GM21390 (cell line): ENCODE measurements around the gene ACTL10.

Experiments
- ATAC-seq: cut with Tn5 transposase; IDR thresholded peaks from one replicate; pipeline ENCODE4 v1.9.1; 2021; ENCODE audit not compliant: unreplicated experiment

Gene ACTL10

DNA sequence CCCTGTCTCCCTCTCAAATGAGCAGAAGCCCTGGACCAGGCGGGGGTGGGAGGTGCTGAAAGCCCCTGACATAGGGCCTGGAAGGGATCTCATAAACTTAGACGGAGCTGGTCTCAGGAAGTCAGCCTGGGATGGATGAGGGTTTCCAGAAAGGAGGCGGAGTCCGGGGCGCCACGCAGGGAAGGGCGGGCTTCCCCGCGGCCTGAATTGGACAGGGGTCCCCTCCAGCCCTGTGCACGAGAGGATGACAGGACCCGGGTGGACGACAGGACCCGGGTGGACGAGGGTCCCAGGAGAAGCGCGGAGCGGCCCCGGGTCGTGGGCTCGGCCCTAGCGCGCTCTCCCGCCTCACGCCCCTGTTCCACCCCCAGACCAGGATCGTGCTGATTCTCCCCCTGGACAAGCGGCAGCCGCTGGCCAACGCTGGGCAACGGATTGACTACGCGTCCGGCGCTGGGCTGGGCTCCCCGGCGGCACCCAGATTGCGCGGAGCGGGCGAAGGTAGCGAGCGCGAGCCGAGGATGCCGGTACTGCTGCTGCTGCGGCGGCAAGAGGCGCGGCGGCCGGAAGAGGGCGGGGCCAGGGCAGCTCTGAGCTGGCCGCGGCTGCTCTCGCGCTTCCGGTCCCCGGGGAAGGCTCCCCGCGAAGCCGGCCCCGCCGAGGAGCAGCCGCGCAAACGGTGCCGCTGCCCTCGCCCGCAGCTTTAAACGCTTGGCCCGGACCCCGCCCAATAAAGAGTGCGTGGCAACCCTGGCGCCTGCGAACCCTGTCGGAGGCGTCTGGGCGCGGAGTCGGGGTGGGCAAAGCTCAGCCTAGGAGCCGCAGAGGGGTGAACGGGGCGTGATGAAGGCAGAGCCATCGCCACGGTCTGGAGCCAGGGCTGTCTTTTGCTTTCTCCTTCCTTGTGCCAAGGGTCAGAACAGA is 3.3 kb upstream of the ACTL10 start:
- peak; percentile 56 for ATAC-seq

GRCh38 chr20:33664085-33664761 is 2.5 kb upstream of the ACTL10 start:
- no peak for ATAC-seq

- ATAC-seq, result no peak
These were observed 2.0 kb upstream of the ACTL10 start for GRCh38 chr20:33664762-33665144.

- ATAC-seq, result peak; percentile 14
These were observed 517 bp downstream of the ACTL10 start for GRCh38 chr20:33667245-33667675.

- ATAC-seq, result no peak
These were observed 1.1 kb downstream of the ACTL10 start for GRCh38 chr20:33667676-33668465.

DNA sequence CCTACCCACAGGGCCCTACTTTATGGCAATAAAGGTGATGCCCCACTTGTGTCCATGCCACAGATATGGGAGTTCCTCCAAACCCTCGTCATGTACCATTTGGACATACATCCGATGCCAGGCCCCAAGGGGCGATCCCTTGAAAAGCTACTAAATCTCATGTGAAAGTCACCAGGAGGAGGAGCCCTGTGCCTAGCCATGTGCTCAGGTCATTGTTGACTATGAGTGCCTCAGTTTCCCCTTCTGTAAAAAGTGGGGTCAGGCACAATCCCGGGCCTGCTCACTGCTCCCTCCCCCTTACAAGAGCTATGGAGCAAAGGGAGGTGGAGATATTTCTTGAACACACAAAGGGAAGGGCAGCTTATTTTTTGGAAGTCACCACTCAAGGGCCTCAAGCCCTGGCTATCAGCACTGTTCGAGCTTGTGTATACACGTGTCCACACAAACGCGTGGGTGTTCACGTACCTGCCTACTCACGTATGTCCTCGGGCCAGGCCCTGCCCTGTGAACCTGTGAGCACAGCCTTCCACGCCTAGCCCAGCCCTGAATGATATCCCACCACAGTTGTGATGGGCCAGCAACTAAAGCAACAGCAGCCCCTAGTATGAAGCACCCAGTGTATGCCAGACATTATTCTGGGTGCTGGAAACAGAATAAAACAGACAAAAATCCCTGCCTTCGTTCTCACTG is 1.9 kb downstream of the ACTL10 start:
- ATAC-seq, result no peak

DNA sequence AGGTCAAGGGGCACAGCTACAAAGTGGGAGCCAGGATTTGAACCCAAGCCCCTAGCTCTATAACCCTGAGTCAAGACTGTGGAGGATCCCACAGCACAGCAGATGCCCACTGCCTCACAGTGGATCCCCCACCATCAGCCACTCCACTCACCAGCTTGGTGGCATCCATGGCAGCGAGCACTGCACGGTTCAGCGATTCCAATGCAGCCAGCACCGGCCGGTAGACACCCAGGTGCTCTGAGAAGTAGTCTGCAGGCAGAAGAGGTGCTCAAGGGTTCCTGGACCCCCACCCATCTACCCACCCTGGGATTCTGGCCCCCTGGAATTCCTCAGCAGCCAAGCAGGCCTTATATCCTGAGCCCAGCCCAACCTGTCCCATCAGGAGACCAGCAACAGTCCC is 2.5 kb downstream of the ACTL10 start:
- no peak for ATAC-seq

DNA sequence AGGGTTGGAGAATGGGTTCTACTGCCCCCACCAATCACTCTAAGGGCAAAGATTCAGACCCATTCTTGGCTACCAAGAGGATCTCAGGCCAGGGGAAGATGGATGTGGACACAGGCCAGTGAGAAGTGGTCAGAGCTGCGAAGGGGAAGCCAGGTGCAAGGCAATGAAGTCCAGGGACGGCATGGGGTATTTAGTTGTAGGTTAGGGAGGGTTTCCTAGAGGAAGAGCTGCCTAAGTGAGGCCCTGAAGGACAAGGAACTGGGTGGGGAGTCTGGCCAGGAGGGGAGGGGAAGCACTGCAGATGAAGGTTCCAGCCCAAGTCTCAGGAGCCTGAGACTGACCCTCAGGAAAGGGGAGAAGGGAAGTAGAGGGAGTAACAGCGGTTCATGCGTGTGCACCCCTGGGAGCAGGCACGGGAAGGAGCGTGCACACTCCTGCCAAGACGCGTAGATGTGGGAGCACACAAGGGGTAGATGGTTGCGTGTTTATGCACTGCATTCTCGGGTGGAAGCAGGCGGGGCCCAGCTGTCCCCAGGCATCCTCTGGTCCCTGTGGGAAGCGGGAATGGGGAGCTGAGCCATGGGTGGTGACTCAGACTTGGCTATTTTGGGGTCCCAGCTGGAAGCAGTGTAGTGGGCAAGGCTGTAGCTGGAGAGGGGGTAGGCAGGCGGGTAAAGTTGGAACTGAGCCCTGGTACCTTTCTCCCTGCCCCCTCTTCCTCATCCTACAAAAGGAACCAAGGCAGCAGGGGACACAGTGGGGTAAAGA is 3.3 kb downstream of the ACTL10 start:
- no peak for ATAC-seq

GRCh38 chr20:33670715-33671499 is 4.2 kb downstream of the ACTL10 start:
- no peak for ATAC-seq

DNA sequence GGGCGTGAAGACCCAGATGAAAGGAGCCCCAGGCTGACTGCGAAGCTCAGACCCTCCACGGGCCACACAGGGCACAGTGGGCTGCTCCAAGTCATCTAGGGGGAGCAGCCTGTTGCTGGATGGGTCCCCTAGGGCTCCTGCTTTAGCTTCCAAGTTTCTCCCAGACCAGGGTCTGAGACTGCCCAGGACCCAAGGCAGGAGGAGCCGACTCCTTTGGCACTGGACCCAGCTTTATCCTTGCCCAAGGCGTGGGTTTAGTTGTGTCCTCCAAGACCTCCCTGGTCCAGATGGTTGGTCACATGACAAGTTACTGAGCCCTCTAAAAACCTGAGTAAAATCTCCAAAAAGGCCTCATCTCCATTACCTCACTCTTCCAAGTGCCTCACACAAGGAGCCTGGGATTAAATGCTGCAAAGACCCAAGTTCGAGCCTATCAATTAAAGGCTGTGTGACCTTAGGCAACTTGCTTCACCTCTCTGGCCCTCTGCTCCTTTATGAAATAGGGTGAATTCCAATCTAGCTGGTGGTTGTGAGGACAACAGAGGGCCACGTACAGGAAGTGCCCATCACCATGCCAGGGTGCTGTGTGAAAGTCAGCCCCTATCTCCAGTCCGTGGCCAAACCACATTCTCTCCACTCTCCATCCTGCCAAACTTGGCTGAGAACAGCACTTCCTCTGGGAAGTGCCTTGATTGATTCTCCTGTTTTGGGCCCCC is 5.0 kb downstream of the ACTL10 start:
- no peak for ATAC-seq

GRCh38 chr20:33672426-33673113 is 5.8 kb downstream of the ACTL10 start:
- ATAC-seq, result no peak

DNA sequence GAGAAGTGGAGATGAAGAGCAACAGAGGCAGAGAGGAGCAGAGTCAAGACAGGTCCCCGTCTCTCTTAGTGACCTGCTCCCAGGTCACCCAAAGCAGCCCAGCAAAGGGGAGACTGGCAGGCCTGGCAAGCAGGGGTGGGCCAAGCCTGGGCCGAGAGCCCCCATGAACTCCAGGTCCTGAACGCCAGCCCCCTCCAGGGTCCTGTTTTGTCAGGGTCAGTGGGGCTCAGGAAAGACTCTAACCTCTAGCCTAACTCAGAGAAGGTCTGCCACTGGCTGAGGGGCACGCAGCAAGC is 6.3 kb downstream of the ACTL10 start:
- ATAC-seq, result no peak

DNA sequence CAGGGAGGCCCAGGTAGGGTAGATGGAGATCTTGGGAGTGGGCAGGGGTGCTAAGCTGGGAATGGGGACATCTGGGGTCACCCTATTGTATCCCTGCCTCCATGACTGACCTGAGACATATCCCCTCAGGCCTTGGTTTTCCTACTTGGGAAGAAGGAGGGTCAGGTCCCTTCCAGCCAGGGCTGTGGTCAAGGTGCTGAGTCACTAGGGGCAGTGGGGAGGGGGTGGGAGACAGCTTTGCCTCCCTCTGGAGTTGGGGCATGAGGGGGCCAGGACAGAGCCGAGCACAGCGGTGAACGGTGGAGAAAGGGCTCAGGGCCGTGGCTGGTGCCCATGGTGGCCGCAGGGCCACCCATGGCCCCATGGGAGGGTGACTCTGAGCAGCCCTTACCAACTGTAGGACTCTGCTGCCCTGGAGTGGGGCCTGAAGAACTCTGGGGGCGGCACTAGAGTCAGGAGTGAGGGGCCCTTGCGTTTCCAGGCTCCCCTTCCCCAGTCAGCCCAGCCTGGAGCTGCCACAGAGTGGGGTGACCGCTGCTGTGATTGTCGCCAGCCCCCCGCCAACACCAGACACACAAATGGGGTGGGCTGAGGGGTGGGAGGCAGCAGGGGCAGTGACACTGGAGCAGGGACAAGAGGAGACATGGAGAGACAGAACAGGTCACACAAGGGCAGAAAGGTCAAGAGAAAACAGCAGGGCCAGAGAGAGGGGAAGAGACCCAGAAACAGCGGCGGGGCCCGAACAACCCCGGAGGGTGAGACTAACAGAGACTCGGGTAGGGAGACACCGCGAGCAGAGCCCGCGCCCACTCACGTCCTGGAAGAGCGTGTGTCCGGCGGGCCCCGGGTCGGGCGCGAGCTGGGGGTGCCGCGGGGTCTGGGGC is 6.9 kb downstream of the ACTL10 start:
- peak; percentile 42 for ATAC-seq

- ATAC-seq, result peak; percentile 79
These were observed 7.8 kb downstream of the ACTL10 start, which contains the start of gene NECAB3 for GRCh38 chr20:33674294-33675135. NECAB3 (minus strand) TSS chr20:33674428; CDS start chr20:33674352, 76 bp downstream.

DNA sequence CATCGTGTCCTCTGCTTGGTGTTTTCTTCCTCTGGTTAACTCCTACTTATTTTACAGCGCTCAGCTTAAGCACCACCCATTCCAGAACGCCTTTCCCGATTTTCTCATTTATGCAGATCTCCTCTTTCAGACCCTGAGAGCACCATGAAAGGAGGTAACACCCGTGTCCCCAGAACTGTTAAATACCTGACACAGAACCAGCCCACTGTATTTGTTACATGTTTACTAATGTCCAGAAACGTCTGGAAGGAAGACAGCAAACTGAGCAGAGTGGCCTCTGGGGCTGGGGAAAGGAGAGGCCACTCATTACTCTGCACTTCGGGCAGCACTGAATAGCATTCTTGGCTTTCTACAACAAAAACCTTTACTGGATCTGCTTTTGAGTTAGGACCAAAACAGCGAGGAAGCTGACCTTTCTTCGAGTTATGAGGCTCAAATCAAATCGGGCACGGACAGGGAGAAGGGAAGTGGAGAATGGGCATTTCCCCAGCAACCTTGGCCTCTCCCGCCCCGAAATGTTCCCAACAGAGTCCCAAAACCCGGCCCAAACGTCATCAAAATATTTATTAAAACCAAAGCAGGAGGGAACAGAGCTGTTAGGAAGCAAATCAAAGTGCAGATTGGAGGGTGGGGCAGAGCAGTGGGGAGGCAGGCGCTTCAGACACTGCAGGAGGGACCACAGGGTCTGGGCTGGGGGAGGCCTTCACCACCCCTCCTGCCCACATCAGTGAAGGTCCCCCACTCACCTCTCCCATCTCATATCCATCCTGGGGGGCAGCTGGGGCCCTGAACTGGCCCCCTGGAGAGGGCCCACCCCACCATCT is 8.6 kb downstream of the ACTL10 start:
- no peak for ATAC-seq
